ENCODE measurements around the gene SPO11.

The SPO11 gene

DNA sequence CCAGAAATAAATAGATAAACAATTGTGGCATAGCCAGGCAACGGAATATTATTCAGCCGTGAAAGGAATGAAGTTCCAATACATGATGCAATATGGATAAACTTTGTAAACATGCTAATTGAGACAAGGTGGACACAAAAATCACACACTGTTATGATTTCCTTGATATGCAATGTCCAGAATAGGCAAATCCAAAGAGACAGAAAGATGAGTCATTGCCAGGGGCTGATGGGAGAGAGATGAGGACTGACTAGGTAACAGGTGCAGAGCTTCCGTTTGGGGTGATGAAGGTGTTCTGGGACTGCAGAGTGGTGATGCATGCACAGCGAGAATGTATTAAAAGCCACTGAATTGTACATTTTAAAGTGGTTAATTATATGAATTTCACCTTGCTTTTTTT is 31.1 kb upstream of the SPO11 start:
- DNase-seq (no peak), ATAC-seq (no peak)
- no peak overlapping the region for H3K27ac Mint-ChIP-seq
- no peak overlapping the region for H3K4me3 Mint-ChIP-seq
- H3K9me3 Mint-ChIP-seq = no peaks in the 10 kb centered on the region
- peaks cover 22% of the 10 kb centered on the region for H3K27me3 Mint-ChIP-seq
- H3K4me1 Mint-ChIP-seq = no peaks in the 10 kb centered on the region

- Mint-ChIP-seq H3K4me1 (no peaks in the 10 kb centered on the region), H3K4me3 (no peak overlapping the region), H3K27me3 (peaks cover 27% of the 10 kb centered on the region), H3K27ac (no peak overlapping the region), H3K9me3 (no peaks in the 10 kb centered on the region)
- no peak for DNase-seq
- ATAC-seq = no peak
Measured at GRCh38 chr20:57301026-57301425, 28.6 kb upstream of the SPO11 start.

DNA sequence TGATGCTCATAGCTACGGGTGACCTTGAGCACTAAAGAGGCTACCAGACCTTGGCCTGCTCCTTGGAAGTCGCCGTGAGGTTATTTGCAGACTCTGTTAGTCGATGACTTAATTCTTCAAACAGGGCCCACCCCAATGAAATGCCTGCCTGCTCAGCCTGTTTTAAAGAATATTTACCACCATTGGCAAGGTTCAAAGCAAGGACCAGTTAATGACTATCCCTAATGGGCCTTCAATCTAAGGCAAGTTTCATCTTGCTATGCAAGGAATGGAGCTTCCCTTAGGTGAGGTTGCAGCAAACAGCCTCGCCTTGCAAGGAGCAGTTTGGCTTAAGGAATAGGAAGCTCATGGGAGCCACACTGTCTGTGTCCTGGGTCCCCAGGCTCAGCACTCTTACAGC is 22.9 kb upstream of the SPO11 start:
- DNase-seq (no peak), ATAC-seq (no peak)
- H3K4me3 Mint-ChIP-seq = no peak overlapping the region
- no peaks in the 10 kb centered on the region for H3K4me1 Mint-ChIP-seq
- H3K27me3 Mint-ChIP-seq = peaks cover 23% of the 10 kb centered on the region
- no peak overlapping the region for H3K27ac Mint-ChIP-seq
- no peaks in the 10 kb centered on the region for H3K9me3 Mint-ChIP-seq

- Mint-ChIP-seq H3K4me3 (no peak overlapping the region), H3K27me3 (peaks cover 22% of the 10 kb centered on the region)
Measured at GRCh38 chr20:57308451-57309271, 20.9 kb upstream of the SPO11 start.

DNA sequence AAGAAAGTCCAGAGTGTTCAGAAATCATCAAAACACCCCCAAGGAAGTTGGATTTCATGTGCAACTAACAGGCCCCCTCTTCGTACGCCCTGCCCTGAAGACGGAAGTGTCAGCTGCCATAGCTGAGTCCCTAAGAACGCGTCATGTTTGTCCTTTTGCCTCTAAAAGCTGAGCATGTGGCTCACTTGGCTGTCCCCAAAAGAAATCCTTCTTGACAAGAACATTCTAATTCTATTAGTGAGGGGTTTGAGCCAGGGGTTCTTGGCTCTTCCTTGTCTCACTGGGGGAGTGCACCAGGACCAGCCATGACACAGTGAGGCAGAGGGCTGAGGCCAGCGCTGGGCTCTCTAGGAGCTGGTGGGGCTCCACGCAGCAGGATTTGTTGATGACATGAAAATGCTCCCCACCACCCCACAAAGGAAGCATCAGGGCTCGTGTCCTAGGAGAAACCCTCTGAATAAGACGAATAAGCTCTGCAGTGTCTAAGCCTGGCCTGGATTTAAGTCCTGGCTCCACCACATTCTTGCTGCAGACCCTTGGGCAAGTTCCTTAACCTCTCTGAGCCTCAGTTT is 20.0 kb upstream of the SPO11 start:
- Mint-ChIP-seq H3K4me1 (no peaks in the 10 kb centered on the region), H3K9me3 (no peaks in the 10 kb centered on the region), H3K27me3 (peaks cover 19% of the 10 kb centered on the region), H3K4me3 (no peak overlapping the region), H3K27ac (no peak overlapping the region)
- DNase-seq (no peak), ATAC-seq (no peak)

More at GRCh38 chr20:57308451-57309271, 20.9 kb upstream of the SPO11 start:
- H3K9me3 Mint-ChIP-seq = no peaks in the 10 kb centered on the region
- ATAC-seq (no peak), DNase-seq (no peak)
- H3K27ac Mint-ChIP-seq = no peak overlapping the region
- H3K4me1 Mint-ChIP-seq = no peaks in the 10 kb centered on the region

GRCh38 chr20:57310821-57311514 is 18.6 kb upstream of the SPO11 start:
- H3K9me3 Mint-ChIP-seq = no peaks in the 10 kb centered on the region
- no peak overlapping the region for H3K4me3 Mint-ChIP-seq
- H3K27me3 Mint-ChIP-seq = peaks cover 11% of the 10 kb centered on the region
- H3K4me1 Mint-ChIP-seq = no peaks in the 10 kb centered on the region
- ATAC-seq (no peak), DNase-seq (no peak)
- no peak overlapping the region for H3K27ac Mint-ChIP-seq

GRCh38 chr20:57312138-57312537 is 17.5 kb upstream of the SPO11 start:
- no peak for DNase-seq
- no peak overlapping the region for H3K4me3 Mint-ChIP-seq
- no peak for ATAC-seq
- no peaks in the 10 kb centered on the region for H3K9me3 Mint-ChIP-seq
- H3K4me1 Mint-ChIP-seq = no peaks in the 10 kb centered on the region
- H3K27ac Mint-ChIP-seq = no peak overlapping the region
- peaks cover 7% of the 10 kb centered on the region for H3K27me3 Mint-ChIP-seq

DNA sequence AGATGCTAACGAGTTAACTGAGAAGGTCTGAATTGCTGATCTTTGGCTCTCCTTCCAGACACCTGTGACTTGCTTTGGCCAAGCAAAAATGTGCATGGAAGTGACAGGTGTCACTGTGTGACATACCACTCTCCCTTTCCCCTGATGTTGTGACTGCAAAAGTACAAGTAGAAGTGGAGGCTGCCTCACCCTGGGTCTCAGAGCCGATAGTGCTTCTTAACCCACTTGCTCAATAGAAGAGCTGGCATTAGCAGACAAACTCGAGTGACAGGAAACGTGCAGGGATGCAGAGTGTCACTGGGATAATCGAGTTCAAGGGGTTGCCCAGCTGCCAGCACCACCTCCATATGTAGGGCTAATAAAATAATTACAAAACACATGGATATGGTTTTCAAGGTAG is 16.4 kb upstream of the SPO11 start:
- Mint-ChIP-seq H3K4me3 (no peak overlapping the region), H3K4me1 (no peaks in the 10 kb centered on the region), H3K27ac (no peak overlapping the region), H3K27me3 (peaks cover 8% of the 10 kb centered on the region), H3K9me3 (no peaks in the 10 kb centered on the region)
- DNase-seq = no peak
- ATAC-seq = no peak

- no peaks in the 10 kb centered on the region for H3K9me3 Mint-ChIP-seq
- H3K4me1 Mint-ChIP-seq = no peaks in the 10 kb centered on the region
- ATAC-seq (no peak), DNase-seq (no peak)
- no peak overlapping the region for H3K27ac Mint-ChIP-seq
- H3K27me3 Mint-ChIP-seq = peaks cover 15% of the 10 kb centered on the region
- no peak overlapping the region for H3K4me3 Mint-ChIP-seq
Measured at GRCh38 chr20:57313951-57314350, 15.7 kb upstream of the SPO11 start.

DNA sequence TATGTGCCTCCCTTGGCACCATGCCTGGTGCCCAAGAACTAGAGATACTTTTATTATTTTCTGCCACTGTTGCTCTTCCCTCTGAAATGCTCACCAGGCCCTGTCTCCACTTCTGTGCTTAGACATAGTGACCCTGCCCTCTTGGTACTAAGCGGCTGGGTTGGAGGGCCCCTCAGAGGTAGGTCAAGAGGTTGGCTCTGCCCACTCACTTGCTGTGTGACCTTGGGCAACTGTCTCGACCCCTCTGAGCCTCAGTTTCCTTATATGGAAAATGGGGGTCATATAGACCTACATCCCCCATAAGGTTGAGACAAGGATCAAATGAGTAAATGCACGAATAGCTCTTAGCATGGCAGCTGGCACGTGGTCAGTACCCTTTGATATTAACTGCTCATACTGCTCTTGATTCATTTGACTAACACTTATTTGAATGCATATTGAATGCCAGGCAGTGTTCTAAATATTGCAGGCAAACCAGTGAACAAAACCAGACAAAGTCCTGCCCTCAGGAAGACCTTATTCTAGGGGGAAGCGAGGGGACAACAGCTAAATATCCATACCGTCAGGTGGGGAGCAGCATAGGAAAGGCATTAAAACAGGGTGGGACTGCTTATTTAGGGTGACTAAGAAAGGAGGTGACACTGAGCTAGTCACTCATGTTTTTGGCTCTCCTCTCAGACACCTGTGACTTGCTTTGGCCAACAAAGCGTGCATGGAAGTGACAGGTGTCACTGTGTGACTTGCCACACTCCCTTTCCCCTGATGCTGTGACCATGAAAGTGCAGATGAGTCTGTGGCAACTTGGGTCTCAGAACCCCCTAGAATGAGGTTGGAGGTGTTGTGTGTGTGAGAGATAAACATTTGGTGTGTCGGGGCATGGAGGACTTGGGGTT is 14.3 kb upstream of the SPO11 start:
- ATAC-seq (no peak), DNase-seq (no peak)
- Mint-ChIP-seq H3K4me3 (no peak overlapping the region), H3K27ac (no peak overlapping the region), H3K27me3 (peaks cover 17% of the 10 kb centered on the region), H3K4me1 (no peaks in the 10 kb centered on the region), H3K9me3 (no peaks in the 10 kb centered on the region)

DNA sequence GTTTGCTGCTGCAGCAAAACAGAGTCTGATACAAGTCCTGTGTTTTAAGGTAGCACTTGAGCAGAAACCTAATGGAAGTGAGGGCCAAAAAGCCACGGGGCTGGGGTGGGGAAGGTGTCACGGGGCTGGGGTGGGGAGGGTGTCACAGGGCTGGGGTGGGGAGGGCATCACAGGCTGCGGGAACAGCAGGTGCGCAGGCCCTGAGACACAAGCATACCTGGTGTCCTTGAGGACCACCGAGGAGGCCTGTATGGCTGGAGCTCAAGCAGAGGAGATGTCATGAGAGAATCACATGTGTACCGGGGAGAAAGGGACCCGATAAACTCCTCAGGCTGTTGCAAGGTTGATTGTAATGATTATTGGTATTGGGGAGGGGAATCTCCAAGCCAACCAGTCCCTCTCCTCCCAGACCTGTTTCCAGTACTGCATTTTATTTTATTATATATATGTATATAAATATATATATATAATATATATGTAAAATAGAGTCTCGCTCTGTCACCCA is 13.6 kb upstream of the SPO11 start:
- no peaks in the 10 kb centered on the region for H3K4me1 Mint-ChIP-seq
- DNase-seq = no peak
- no peaks in the 10 kb centered on the region for H3K9me3 Mint-ChIP-seq
- no peak for ATAC-seq
- H3K4me3 Mint-ChIP-seq = no peak overlapping the region
- peaks cover 17% of the 10 kb centered on the region for H3K27me3 Mint-ChIP-seq
- no peak overlapping the region for H3K27ac Mint-ChIP-seq

DNA sequence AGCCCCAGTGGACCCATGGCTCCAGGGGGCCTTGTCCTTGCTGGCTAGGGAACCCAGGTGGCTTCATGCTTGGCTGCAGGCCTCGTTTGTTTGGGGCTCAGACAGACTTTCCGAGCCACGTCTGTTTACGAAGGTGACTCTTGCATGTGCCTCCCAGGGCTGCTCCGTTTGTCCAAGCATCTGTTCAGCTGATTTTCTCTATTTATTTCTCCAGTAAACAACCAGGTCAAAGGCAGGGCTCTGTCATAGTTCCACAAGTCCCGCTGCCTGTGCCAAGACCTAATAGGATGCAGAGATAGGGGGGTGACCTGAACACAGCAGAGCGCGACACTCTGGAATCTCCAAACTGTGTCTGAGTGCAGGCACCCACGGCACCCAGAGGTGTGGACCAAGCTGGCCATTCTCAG is 12.8 kb upstream of the SPO11 start:
- H3K4me3 Mint-ChIP-seq = no peak overlapping the region
- no peaks in the 10 kb centered on the region for H3K9me3 Mint-ChIP-seq
- H3K27ac Mint-ChIP-seq = no peak overlapping the region

GRCh38 chr20:57317316-57317788 is 12.3 kb upstream of the SPO11 start:
- DNase-seq = no peak
- no peaks in the 10 kb centered on the region for H3K4me1 Mint-ChIP-seq
- H3K27me3 Mint-ChIP-seq = peaks cover 29% of the 10 kb centered on the region

More for the DNA sequence above, 12.8 kb upstream of the SPO11 start:
- no peak for ATAC-seq
- H3K4me1 Mint-ChIP-seq = no peaks in the 10 kb centered on the region
- peaks cover 24% of the 10 kb centered on the region for H3K27me3 Mint-ChIP-seq
- DNase-seq = no peak

GRCh38 chr20:57317789-57318371 is 11.7 kb upstream of the SPO11 start:
- DNase-seq (no peak), ATAC-seq (no peak)
- Mint-ChIP-seq H3K4me1 (no peaks in the 10 kb centered on the region), H3K9me3 (no peaks in the 10 kb centered on the region), H3K27me3 (peaks cover 35% of the 10 kb centered on the region), H3K27ac (no peak overlapping the region), H3K4me3 (no peak overlapping the region)

More at GRCh38 chr20:57317316-57317788, 12.3 kb upstream of the SPO11 start:
- Mint-ChIP-seq H3K9me3 (no peaks in the 10 kb centered on the region), H3K27ac (no peak overlapping the region), H3K4me3 (no peak overlapping the region)
- no peak for ATAC-seq

DNA sequence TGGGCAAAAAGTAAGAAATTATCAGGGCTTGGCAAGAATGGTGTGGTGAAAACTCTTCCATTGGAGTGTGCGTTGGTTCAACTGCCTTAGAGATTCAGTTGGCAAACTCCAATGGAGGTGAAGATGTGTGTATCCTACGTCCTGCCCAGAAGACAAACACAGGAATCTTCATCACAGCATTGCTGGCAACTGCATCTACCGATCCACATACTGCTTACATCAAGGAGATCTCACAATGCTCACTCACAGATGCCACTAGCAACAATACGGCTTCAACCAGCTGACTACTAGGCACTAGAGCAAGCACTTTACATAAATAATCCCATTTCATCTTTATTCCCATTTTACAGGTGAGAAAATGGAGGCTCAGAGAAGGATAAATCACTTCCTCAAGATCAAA is 10.0 kb upstream of the SPO11 start:
- Mint-ChIP-seq H3K27ac (no peak overlapping the region), H3K9me3 (no peaks in the 10 kb centered on the region), H3K4me1 (no peaks in the 10 kb centered on the region), H3K27me3 (peaks cover 31% of the 10 kb centered on the region), H3K4me3 (no peak overlapping the region)
- no peak for ATAC-seq
- no peak for DNase-seq
